HUES48 (cell line): Measurements from ENCODE around the gene CA12.
A peak's percentile ranks its signal among the peaks of the same experiment; 100 is the strongest.

Experiments used
- H3K27ac ChIP-seq: one replicate; pipeline ENCODE4 v1.7.0; 2013; ENCODE audit warnings: low read depth, low read length, inconsistent platforms
- H3K27me3 ChIP-seq: 2 replicates; pipeline ENCODE4 v1.6.1; 2013; ENCODE audit warnings: mild to moderate bottlenecking, low read length; ENCODE audit not compliant: control insufficient read depth, insufficient read depth
- H3K36me3 ChIP-seq: 2 replicates; pipeline ENCODE4 v1.6.1; 2013; ENCODE audit warnings: low read length; ENCODE audit not compliant: control insufficient read depth, insufficient read depth
- H3K4me1 ChIP-seq: 2 replicates; pipeline ENCODE4 v1.6.1; 2013; ENCODE audit warnings: mild to moderate bottlenecking, low read length; ENCODE audit not compliant: control insufficient read depth, insufficient read depth
- H3K4me3 ChIP-seq: 2 replicates; pipeline ENCODE4 v1.5.1; 2013; ENCODE audit warnings: mild to moderate bottlenecking, low read depth, low read length
- H3K9ac ChIP-seq: 2 replicates; pipeline ENCODE4 v1.6.1; 2013; ENCODE audit warnings: mild to moderate bottlenecking, low read depth, low read length, moderate library complexity
- H3K9me3 ChIP-seq: 2 replicates; pipeline ENCODE4 v1.6.1; 2013; ENCODE audit warnings: low read length; ENCODE audit not compliant: control insufficient read depth, insufficient read depth

CA12 gene

DNA sequence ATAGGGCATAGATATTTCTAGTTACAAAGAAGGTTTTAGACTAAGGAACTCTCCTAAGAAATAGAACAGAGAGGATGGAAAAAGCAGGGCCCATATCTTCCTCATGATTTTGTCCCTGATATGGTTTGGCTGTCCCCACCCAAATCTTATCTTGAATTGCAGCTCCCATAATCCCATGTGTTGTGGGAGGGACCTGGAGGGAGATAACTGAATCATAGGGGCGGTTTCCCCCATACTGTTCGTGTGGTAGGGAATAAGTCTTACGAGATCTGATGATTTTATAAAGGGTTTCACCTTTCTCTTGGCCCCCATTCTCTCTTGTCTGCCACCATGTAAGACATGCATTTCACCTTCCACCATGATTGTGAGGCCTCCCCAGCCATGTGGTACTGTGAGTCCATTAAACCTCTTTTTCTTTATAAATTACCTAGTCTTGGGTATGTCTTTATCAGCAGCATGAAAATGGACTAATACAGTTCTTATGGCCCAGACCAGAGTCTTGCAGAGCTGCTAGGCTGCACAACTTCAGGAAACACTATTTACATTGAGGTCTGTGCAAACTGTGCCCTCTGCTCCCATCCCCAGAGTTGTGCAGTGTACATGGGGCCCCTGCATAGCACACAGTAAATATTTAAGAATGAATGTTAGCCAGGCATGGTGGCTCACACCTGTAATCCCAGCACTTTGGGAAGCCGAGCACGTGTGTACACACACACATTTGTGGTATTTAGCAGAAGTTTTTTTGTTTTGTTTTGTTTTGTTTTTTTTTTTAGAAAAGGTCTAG, 20.3 kb upstream of the CA12 start:
- H3K36me3 ChIP-seq, result no peaks in the 10 kb centered on the region
- H3K27me3 ChIP-seq, result peaks cover 4% of the 10 kb centered on the region; the same call in 1 of the 2 replicates
- no peak overlapping the region for H3K4me3 ChIP-seq
- no peak overlapping the region for H3K27ac ChIP-seq
- H3K4me1 ChIP-seq, result peaks cover 4% of the 10 kb centered on the region; the same call in 1 of the 2 replicates
- no peak overlapping the region for H3K9ac ChIP-seq
- no peaks in the 10 kb centered on the region for H3K9me3 ChIP-seq

- Histone ChIP-seq H3K4me1 (peaks cover 12% of the 10 kb centered on the region), H3K4me3 (no peak overlapping the region), H3K27me3 (peaks cover 6% of the 10 kb centered on the region; the same call in 1 of the 2 replicates), H3K36me3 (no peaks in the 10 kb centered on the region), H3K9ac (no peak overlapping the region), H3K27ac (no peak overlapping the region), H3K9me3 (no peaks in the 10 kb centered on the region)
Measured at GRCh38 chr15:63401078-63401477, 19.4 kb upstream of the CA12 start.

DNA sequence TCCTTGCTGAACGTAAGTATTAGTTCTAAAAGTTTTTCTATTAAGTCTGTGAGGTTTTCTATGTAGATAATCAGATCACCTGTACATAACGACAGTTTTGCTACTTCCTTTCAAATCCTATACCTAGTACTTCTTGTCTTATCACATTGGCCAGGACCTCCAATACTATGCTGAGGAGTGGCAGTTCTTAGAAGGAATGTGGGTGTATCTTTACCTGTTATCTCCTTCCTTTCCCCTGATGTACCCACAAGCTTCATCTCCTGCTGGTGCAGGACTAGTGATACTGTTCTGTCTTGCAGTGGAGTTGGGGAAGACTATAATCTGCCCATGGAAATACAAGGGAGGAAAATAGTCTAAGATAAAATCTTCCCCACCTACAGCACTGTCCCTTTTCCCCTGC, 16.8 kb upstream of the CA12 start:
- Histone ChIP-seq H3K9me3 (no peaks in the 10 kb centered on the region), H3K4me3 (no peak overlapping the region), H3K27ac (no peak overlapping the region), H3K4me1 (peaks cover 14% of the 10 kb centered on the region), H3K27me3 (peaks cover 16% of the 10 kb centered on the region), H3K36me3 (no peaks in the 10 kb centered on the region), H3K9ac (no peak overlapping the region)

GRCh38 chr15:63396152-63396928, 14.7 kb upstream of the CA12 start:
- Histone ChIP-seq H3K4me1 (peaks cover 10% of the 10 kb centered on the region), H3K9me3 (no peaks in the 10 kb centered on the region), H3K9ac (no peak overlapping the region), H3K36me3 (no peaks in the 10 kb centered on the region), H3K27ac (peak overlapping the region; percentile 56), H3K27me3 (peaks cover 16% of the 10 kb centered on the region), H3K4me3 (no peak overlapping the region)

- H3K36me3 ChIP-seq, result no peaks in the 10 kb centered on the region
- peaks cover 16% of the 10 kb centered on the region for H3K27me3 ChIP-seq
- no peaks in the 10 kb centered on the region for H3K9me3 ChIP-seq
- H3K4me1 ChIP-seq, result peaks cover 10% of the 10 kb centered on the region
- H3K4me3 ChIP-seq, result no peak overlapping the region
- no peak overlapping the region for H3K27ac ChIP-seq
- H3K9ac ChIP-seq, result no peak overlapping the region
Measured at GRCh38 chr15:63395730-63396151, 14.1 kb upstream of the CA12 start.

DNA sequence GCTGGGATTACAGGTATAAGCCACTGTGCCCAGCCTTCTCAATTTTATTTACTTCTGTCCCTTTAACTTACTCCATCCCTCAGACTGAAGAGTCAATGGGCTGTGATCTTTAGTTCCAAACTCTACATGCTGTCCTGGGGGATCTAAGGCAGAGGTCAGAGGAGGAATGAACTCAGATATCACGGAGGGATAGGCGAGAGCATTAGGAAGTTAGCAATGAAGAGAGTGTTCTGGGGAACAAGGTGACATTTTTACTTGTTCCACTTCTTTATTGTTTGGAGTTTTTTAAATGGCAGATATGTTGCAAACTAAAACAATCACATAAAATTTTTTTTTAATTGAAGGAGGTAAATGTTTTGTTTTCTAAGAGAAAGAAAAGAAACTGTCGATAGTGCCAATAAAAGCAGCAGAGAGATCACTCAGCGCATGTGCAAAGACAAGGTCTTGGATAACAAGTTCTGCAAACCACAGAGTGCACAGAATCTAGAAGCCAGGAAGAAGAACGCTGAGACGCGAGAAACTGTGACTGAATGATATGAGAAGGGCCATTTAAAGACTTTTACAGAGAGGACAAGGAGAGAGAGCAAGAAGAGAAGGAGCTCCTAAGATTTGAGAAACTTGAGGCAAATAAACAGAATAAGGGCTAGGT, 10.8 kb upstream of the CA12 start:
- no peak overlapping the region for H3K27ac ChIP-seq
- H3K27me3 ChIP-seq, result peaks cover 12% of the 10 kb centered on the region
- no peaks in the 10 kb centered on the region for H3K36me3 ChIP-seq

GRCh38 chr15:63391669-63392360, 10.2 kb upstream of the CA12 start:
- Histone ChIP-seq H3K9me3 (no peaks in the 10 kb centered on the region), H3K9ac (no peak overlapping the region), H3K27me3 (peaks cover 12% of the 10 kb centered on the region), H3K36me3 (no peaks in the 10 kb centered on the region), H3K4me3 (no peak overlapping the region), H3K4me1 (peaks cover 9% of the 10 kb centered on the region), H3K27ac (no peak overlapping the region)

More for the DNA sequence above, 10.8 kb upstream of the CA12 start:
- no peak overlapping the region for H3K4me3 ChIP-seq
- peaks cover 10% of the 10 kb centered on the region for H3K4me1 ChIP-seq
- no peaks in the 10 kb centered on the region for H3K9me3 ChIP-seq
- no peak overlapping the region for H3K9ac ChIP-seq

GRCh38 chr15:63390689-63391088, 9.0 kb upstream of the CA12 start:
- Histone ChIP-seq H3K9me3 (no peaks in the 10 kb centered on the region), H3K9ac (no peak overlapping the region), H3K4me1 (no peaks in the 10 kb centered on the region), H3K36me3 (no peaks in the 10 kb centered on the region), H3K27ac (no peak overlapping the region), H3K27me3 (peaks cover 9% of the 10 kb centered on the region), H3K4me3 (no peak overlapping the region)

DNA sequence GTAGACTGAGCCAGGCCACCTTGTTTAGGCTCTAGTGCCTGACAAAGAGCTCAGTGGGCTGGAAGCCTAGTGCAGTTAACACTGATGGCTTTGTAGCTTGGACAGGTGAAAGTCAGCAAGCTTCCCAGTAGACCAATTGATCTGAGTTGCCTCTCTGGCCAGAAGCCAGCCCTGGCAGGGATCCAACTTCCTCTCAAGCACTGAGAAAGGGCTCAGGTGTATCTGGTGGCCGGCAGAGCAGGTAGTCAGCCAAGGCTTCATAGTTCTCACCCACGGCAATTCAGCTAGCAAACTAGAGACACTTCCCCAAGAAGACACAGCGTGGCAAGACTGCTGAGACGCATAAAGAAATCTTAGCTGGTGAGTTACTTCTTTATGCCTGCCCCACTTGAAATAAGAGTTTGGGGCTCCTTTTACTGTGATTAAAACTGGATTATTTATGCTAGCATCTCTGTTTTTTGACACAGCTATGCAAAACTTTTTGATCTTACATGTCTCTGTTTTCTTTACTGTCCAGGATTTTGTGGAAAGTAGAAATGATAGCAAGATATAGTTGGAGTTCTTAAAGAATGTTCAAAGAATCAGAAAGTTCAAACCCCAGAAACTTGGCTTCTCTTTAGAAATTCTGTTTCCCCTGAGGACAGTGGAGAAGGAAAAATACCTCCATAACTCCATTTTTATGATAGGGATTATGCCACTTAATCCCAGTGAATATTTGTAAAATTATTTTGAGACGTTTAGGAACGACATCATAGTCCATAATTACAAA, 8.4 kb upstream of the CA12 start:
- Histone ChIP-seq H3K27ac (no peak overlapping the region), H3K4me3 (no peak overlapping the region), H3K9me3 (no peaks in the 10 kb centered on the region), H3K27me3 (peaks cover 6% of the 10 kb centered on the region), H3K9ac (no peak overlapping the region), H3K36me3 (no peaks in the 10 kb centered on the region), H3K4me1 (no peaks in the 10 kb centered on the region)

DNA sequence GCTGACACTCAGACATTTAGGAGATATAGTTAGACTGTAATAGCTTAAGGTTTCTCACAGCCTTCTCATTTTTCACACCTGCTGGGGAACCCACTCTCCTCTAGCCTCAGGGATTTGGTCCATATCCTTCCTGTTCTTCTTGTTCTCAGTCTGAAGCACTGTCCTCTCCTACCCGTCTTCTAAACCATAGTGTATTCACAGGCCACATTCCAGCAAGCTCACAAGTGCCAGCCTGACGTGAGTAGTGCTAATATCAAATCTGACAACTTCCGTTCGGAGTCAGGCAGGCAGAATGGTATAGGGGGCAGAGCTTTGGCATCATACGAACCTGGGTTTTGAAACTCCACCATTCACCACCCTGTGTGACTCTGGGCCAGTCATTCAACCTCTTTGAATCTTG, 6.9 kb upstream of the CA12 start:
- no peak overlapping the region for H3K27ac ChIP-seq
- no peaks in the 10 kb centered on the region for H3K4me1 ChIP-seq
- no peaks in the 10 kb centered on the region for H3K36me3 ChIP-seq
- H3K9me3 ChIP-seq, result no peaks in the 10 kb centered on the region
- no peak overlapping the region for H3K9ac ChIP-seq
- H3K4me3 ChIP-seq, result no peak overlapping the region
- H3K27me3 ChIP-seq, result peaks cover 5% of the 10 kb centered on the region; the same call in 1 of the 2 replicates
